IMR-90 (cell line): ENCODE results near the gene SMTN. TPM values are rescaled to one million over a fixed set of nuclear protein-coding genes. Genes with fewer than 3 reads are reported as not detected.

ENCODE experiments used
- ATAC-seq: fragments of 200-7000 bp; cut with Tn5 transposase; 2 replicates; pipeline ENCODE4 v1.9.1; 2020; ENCODE audit warnings: low read depth, mild to moderate bottlenecking, moderate library complexity
- BruUV-seq: library from RNA; stranded (reverse); fragments of 400-500 nt; replicated peaks from 2 replicates; lab custom pipeline; 2021; lab: Mats Ljungman, UMichigan
- CTCF ChIA-PET: fragments of 300-600 bp; formaldehyde crosslinking; extraction: SDS; loops from one replicate; lab custom pipeline; 2021; ENCODE audit warnings: antibody characterized with exemption; lab: Yijun Ruan, JAX
- POLR2A ChIA-PET: fragments of 300-600 bp; sonication (Branson Sonifier 250); formaldehyde crosslinking; loops from one replicate; lab custom pipeline; 2022; ENCODE audit warnings: antibody characterized with exemption; ENCODE audit not compliant: unreplicated experiment; lab: Charles Lee
- DNase-seq: peaks from one replicate; pipeline ENCODE4 v3.0.0; 2013
- H2AFZ ChIP-seq: replicated peaks from 2 replicates; pipeline ENCODE3; 2013; ENCODE audit warnings: low read length, mild to moderate bottlenecking; ENCODE audit not compliant: poor library complexity
- H2AK5ac ChIP-seq: 2 replicates; pipeline ENCODE4 v1.6.1; 2013; ENCODE audit warnings: low read depth, low read length, inconsistent platforms
- H2AK9ac ChIP-seq: replicated peaks from 2 replicates; pipeline ENCODE3; 2013; ENCODE audit warnings: mild to moderate bottlenecking, low read depth, low read length, moderate library complexity; ENCODE audit not compliant: poor library complexity
- H2BK120ac ChIP-seq: 2 replicates; pipeline ENCODE4 v1.6.1; 2013; ENCODE audit warnings: low read depth, low read length, inconsistent platforms
- H2BK15ac ChIP-seq: 3 replicates; pipeline ENCODE4 v1.6.1; 2013; ENCODE audit warnings: low read depth, low read length, inconsistent platforms
- H2BK20ac ChIP-seq: 2 replicates; pipeline ENCODE4 v1.6.1; 2013; ENCODE audit warnings: low read depth, mild to moderate bottlenecking, inconsistent platforms, low read length, moderate library complexity
- H2BK5ac ChIP-seq: 2 replicates; pipeline ENCODE4 v1.6.1; 2013; ENCODE audit warnings: mild to moderate bottlenecking, low read depth, low read length, inconsistent platforms; ENCODE audit not compliant: poor library complexity, severe bottlenecking
- H3K14ac ChIP-seq: replicated peaks from 2 replicates; pipeline ENCODE4 v1.6.1; 2013; ENCODE audit warnings: low read depth, low read length, inconsistent platforms
- H3K18ac ChIP-seq: 2 replicates; pipeline ENCODE4 v1.6.1; 2013; ENCODE audit warnings: low read depth, low read length, control low read depth
- H3K23ac ChIP-seq: 2 replicates; pipeline ENCODE4 v1.6.1; 2013; ENCODE audit warnings: low read depth, low read length, inconsistent platforms
- H3K27ac ChIP-seq: 2 replicates; pipeline ENCODE4 v1.5.1; 2013; ENCODE audit warnings: mild to moderate bottlenecking, control low read depth, low read length; ENCODE audit not compliant: insufficient read depth
- H3K27me3 ChIP-seq: 2 replicates; pipeline ENCODE4 v1.6.1; 2013; ENCODE audit warnings: low read length; ENCODE audit not compliant: control insufficient read depth, insufficient read depth
- H3K36me3 ChIP-seq: 2 replicates; pipeline ENCODE4 v1.6.1; 2013; ENCODE audit warnings: low read length, mixed read lengths; ENCODE audit not compliant: control insufficient read depth, insufficient read depth
- H3K4ac ChIP-seq: 2 replicates; pipeline ENCODE4 v1.6.1; 2013; ENCODE audit warnings: low read depth, low read length, inconsistent platforms
- H3K4me1 ChIP-seq: 2 replicates; pipeline ENCODE4 v1.6.1; 2013; ENCODE audit warnings: low read length, mixed read lengths; ENCODE audit not compliant: control insufficient read depth, insufficient read depth
- H3K4me2 ChIP-seq: 2 replicates; pipeline ENCODE4 v1.6.1; 2013; ENCODE audit warnings: low read depth, mild to moderate bottlenecking, control low read depth, low read length, moderate library complexity
- H3K4me3 ChIP-seq: 2 replicates; pipeline ENCODE4 v1.5.1; 2013; ENCODE audit warnings: low read depth, mild to moderate bottlenecking, control low read depth, low read length, moderate library complexity; ENCODE audit not compliant: insufficient read depth
- H3K56ac ChIP-seq: 2 replicates; pipeline ENCODE4 v1.6.1; 2013; ENCODE audit warnings: low read length, inconsistent platforms; ENCODE audit not compliant: insufficient read depth; ENCODE audit errors: extremely low read depth
- H3K79me1 ChIP-seq, 2 experiments: 2 replicates each; pipeline ENCODE4 v1.6.1; 2013; ENCODE audit warnings: low read length in 2 of 2, inconsistent platforms in 1 of 2, low read depth in 1 of 2
- H3K9ac ChIP-seq: 2 replicates; pipeline ENCODE4 v1.6.1; 2013; ENCODE audit warnings: low read depth, low read length, control low read depth
- H3K9me1 ChIP-seq: 2 replicates; pipeline ENCODE4 v1.6.1; 2013; ENCODE audit warnings: low read length, inconsistent platforms; ENCODE audit not compliant: insufficient read depth
- H3K9me3 ChIP-seq: 2 replicates; pipeline ENCODE4 v1.6.1; 2013; ENCODE audit warnings: low read length; ENCODE audit not compliant: control insufficient read depth, insufficient read depth
- H4K20me1 ChIP-seq: 2 replicates; pipeline ENCODE4 v1.6.1; 2013; ENCODE audit warnings: low read length, inconsistent platforms; ENCODE audit not compliant: insufficient read depth
- H4K5ac ChIP-seq: 2 replicates; pipeline ENCODE4 v1.6.1; 2013; ENCODE audit warnings: mild to moderate bottlenecking, low read depth, low read length, control low read depth
- H4K8ac ChIP-seq, 2 experiments: 2 replicates each; pipeline ENCODE4 v1.6.1; 2013; ENCODE audit warnings: low read depth in 2 of 2, low read length in 2 of 2, control low read depth in 1 of 2, inconsistent platforms in 1 of 2
- H4K91ac ChIP-seq: 2 replicates; pipeline ENCODE4 v1.6.1; 2013; ENCODE audit warnings: low read depth, low read length, inconsistent platforms; ENCODE audit not compliant: insufficient read depth
- BHLHE40 ChIP-seq: fragments of 150-350 bp; IDR thresholded peaks from 2 replicates; pipeline ENCODE4 v1.6.1; 2016; ENCODE audit warnings: mild to moderate bottlenecking, low read depth, low read length
- CEBPB ChIP-seq: IDR thresholded peaks from 2 replicates; pipeline ENCODE4 v1.6.1; 2012; ENCODE audit warnings: low read depth, low read length, improper control_type of control experiment
- CHD1 ChIP-seq: IDR thresholded peaks from 2 replicates; pipeline ENCODE4 v1.6.1; 2012; ENCODE audit warnings: low read depth, low read length, improper control_type of control experiment
- CTCF ChIP-seq: conservative IDR thresholded peaks from 2 replicates; pipeline ENCODE4 v1.5.1; 2012; ENCODE audit warnings: mild to moderate bottlenecking, low read depth, low read length, improper control_type of control experiment
- ELK1 ChIP-seq: fragments of 150-350 bp; IDR thresholded peaks from 2 replicates; pipeline ENCODE4 v1.6.1; 2016; ENCODE audit warnings: low read depth, mild to moderate bottlenecking, low read length, moderate library complexity, borderline replicate concordance
- FOS ChIP-seq: fragments of 150-350 bp; IDR thresholded peaks from 2 replicates; pipeline ENCODE4 v1.6.1; 2016; ENCODE audit warnings: low read depth, low read length
- MAFK ChIP-seq: IDR thresholded peaks from 2 replicates; pipeline ENCODE4 v1.6.1; 2012; ENCODE audit warnings: low read depth, low read length, improper control_type of control experiment
- MAZ ChIP-seq: IDR thresholded peaks from 2 replicates; pipeline ENCODE4 v1.6.1; 2012; ENCODE audit warnings: low read depth, mild to moderate bottlenecking, low read length, improper control_type of control experiment, moderate library complexity, borderline replicate concordance
- MXI1 ChIP-seq: IDR thresholded peaks from 2 replicates; pipeline ENCODE4 v1.6.1; 2012; ENCODE audit warnings: low read depth, mild to moderate bottlenecking, low read length, moderate library complexity, borderline replicate concordance
- NFE2L2 ChIP-seq: fragments of 150-350 bp; IDR thresholded peaks from 2 replicates; pipeline ENCODE4 v1.6.1; 2016; ENCODE audit warnings: low read depth, mild to moderate bottlenecking, low read length
- POLR2A ChIP-seq: IDR thresholded peaks from 2 replicates; pipeline ENCODE4 v1.6.1; 2012; ENCODE audit warnings: mild to moderate bottlenecking, low read depth, low read length
- RAD21 ChIP-seq: IDR thresholded peaks from 2 replicates; pipeline ENCODE4 v1.6.1; 2012; ENCODE audit warnings: low read length, improper control_type of control experiment
- RCOR1 ChIP-seq: IDR thresholded peaks from 2 replicates; pipeline ENCODE4 v1.6.1; 2012; ENCODE audit warnings: mild to moderate bottlenecking, low read length, improper control_type of control experiment; ENCODE audit not compliant: insufficient replicate concordance
- RFX5 ChIP-seq: IDR thresholded peaks from 2 replicates; pipeline ENCODE4 v1.8.0; 2012; ENCODE audit warnings: low read depth, mild to moderate bottlenecking, low read length, moderate library complexity
- SMC3 ChIP-seq: fragments of 150-350 bp; IDR thresholded peaks from 2 replicates; pipeline ENCODE4 v1.6.1; 2016; ENCODE audit warnings: low read depth, mild to moderate bottlenecking, antibody characterized with exemption, low read length, moderate library complexity
- WGBS, 2 experiments: methylation state at CpG; one replicate each; pipeline versions ENCODE4 v1.1.5 to v1.1.7; 2013; ENCODE audit warnings: missing lambda C conversion rate in 2 of 2; ENCODE audit not compliant: insufficient read length in 1 of 2; ENCODE audit errors: extremely low coverage in 2 of 2; 5-methylcytosine and 5-hydroxymethylcytosine counted together
- dilution Hi-C: fragments of 300-500 bp; cut with HindIII; formaldehyde crosslinking; loops from one replicate; pipeline ENCODE4 v1.14.3; 2018; ENCODE audit warnings: low sequenced_read_pairs; ENCODE audit not compliant: unreplicated experiment
- in situ Hi-C: fragments of 300-500 bp; cut with MboI; formaldehyde crosslinking; loops from 3 replicates; pipeline ENCODE4 v1.14.3; 2019; ENCODE audit warnings: low sequenced_read_pairs, inconsistent platforms, mixed read lengths
- intact Hi-C: fragments of 100-400 bp; cut with micrococcal nuclease; formaldehyde crosslinking; loops from 2 replicates; pipeline ENCODE4 v1.10.0; 2022
- polyA plus RNA-seq, 3 experiments: library from polyadenylated mRNA; depleted of rRNA; stranded (reverse); fragments of >200 nt; gene quantifications; 2 replicates each; pipeline ENCODE4 v1.2.3, GENCODE V29; 2012; ENCODE audit warnings: low replicate concordance in 1 of 3
- total RNA-seq: library from RNA; depleted of rRNA; stranded (reverse); fragments of >200 nt; gene quantifications from 2 replicates; pipeline ENCODE4 v1.2.3, GENCODE V29; 2012

The SMTN gene
- total and polyA plus RNA-seq, 2 of the 4 experiments (the other 2 are of a cell fraction), result 53.6 to 63.7 TPM

- CTCF ChIA-PET, result no interaction called here
Measured at GRCh38 chr22:31068970-31069369, 12.1 kb upstream of the SMTN start.

More at GRCh38 chr22:31068970-31069369, 12.1 kb upstream of the SMTN start:
- Histone ChIP-seq H3K27ac (no peak overlapping the region), H3K14ac (no peak overlapping the region; the same call in 1 of the 2 replicates), H3K27me3 (no peaks in the 10 kb centered on the region), H3K9ac (no peak overlapping the region), H3K4me3 (no peak overlapping the region), H2AK5ac (no peak overlapping the region), H3K36me3 (no peaks in the 10 kb centered on the region), H4K8ac (no peak overlapping the region), H3K4ac (no peak overlapping the region), H2BK120ac (no peak overlapping the region), H3K79me1 (no peaks in the 10 kb centered on the region), H2AFZ (no peak overlapping the region), H3K4me2 (no peak overlapping the region), H2BK5ac (no peak overlapping the region), H2AK9ac (no peak overlapping the region), H2BK15ac (no peak overlapping the region), H4K5ac (no peak overlapping the region), H3K56ac (no peak overlapping the region), H3K23ac (no peak overlapping the region), H4K20me1 (no peaks in the 10 kb centered on the region), H3K18ac (no peak overlapping the region), H3K4me1 (no peaks in the 10 kb centered on the region), H3K9me3 (no peaks in the 10 kb centered on the region), H4K91ac (no peak overlapping the region), H2BK20ac (no peak overlapping the region), H3K9me1 (peaks cover 3% of the 10 kb centered on the region; the same call in 1 of the 2 replicates)
- POLR2A ChIA-PET, result no interaction called here
- no TSS peak for BruUV-seq
- TF ChIP-seq NFE2L2 (no peak), RFX5 (no peak), CTCF (no peak), SMC3 (no peak), MXI1 (no peak), MAFK (no peak), CEBPB (no peak), CHD1 (no peak), POLR2A (no peak), MAZ (no peak), RAD21 (no peak), ELK1 (no peak), RCOR1 (no peak), FOS (no peak), BHLHE40 (no peak)
- no CpG with 5 or more reads among the region's 11 CpGs for WGBS, 2 experiments
- intact Hi-C loops (no loop called here), dilution Hi-C loops (no loop called here), in situ Hi-C loops (no loop called here)
- DNase-seq, result no peak
- no peak for ATAC-seq
